Measurements from ENCODE around the gene TKTL2.

- TF ChIP-seq, protein P1, sequence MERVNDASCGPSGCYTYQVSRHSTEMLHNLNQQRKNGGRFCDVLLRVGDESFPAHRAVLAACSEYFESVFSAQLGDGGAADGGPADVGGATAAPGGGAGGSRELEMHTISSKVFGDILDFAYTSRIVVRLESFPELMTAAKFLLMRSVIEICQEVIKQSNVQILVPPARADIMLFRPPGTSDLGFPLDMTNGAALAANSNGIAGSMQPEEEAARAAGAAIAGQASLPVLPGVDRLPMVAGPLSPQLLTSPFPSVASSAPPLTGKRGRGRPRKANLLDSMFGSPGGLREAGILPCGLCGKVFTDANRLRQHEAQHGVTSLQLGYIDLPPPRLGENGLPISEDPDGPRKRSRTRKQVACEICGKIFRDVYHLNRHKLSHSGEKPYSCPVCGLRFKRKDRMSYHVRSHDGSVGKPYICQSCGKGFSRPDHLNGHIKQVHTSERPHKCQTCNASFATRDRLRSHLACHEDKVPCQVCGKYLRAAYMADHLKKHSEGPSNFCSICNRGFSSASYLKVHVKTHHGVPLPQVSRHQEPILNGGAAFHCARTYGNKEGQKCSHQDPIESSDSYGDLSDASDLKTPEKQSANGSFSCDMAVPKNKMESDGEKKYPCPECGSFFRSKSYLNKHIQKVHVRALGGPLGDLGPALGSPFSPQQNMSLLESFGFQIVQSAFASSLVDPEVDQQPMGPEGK (CRISPR knock-in tag; IDR thresholded peaks at IDR 0.05; ENCODE audit: borderline replicate concordance): no peak
- no peak for TF ChIP-seq BACH2 (CRISPR knock-in tag; IDR thresholded peaks at IDR 0.05; ENCODE audit: borderline replicate concordance)
- TF ChIP-seq TCF4 (CRISPR knock-in tag; IDR thresholded peaks at IDR 0.05; ENCODE audit: borderline replicate concordance): no peak
- TF ChIP-seq CSRNP3 (CRISPR knock-in tag; IDR thresholded peaks at IDR 0.05): no peak
- no peak for TF ChIP-seq PPARA (CRISPR knock-in tag; IDR thresholded peaks at IDR 0.05; ENCODE audit: borderline replicate concordance)
- TF ChIP-seq, protein P2, sequence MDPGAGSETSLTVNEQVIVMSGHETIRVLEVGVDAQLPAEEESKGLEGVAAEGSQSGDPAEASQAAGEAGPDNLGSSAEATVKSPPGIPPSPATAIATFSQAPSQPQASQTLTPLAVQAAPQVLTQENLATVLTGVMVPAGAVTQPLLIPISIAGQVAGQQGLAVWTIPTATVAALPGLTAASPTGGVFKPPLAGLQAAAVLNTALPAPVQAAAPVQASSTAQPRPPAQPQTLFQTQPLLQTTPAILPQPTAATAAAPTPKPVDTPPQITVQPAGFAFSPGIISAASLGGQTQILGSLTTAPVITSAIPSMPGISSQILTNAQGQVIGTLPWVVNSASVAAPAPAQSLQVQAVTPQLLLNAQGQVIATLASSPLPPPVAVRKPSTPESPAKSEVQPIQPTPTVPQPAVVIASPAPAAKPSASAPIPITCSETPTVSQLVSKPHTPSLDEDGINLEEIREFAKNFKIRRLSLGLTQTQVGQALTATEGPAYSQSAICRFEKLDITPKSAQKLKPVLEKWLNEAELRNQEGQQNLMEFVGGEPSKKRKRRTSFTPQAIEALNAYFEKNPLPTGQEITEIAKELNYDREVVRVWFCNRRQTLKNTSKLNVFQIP (CRISPR knock-in tag; IDR thresholded peaks at IDR 0.05; ENCODE audit: borderline replicate concordance, low read depth): no peak
- TF ChIP-seq TSHZ2 (CRISPR knock-in tag; IDR thresholded peaks at IDR 0.05): no peak
- TF ChIP-seq ZC3H10 (CRISPR knock-in tag; IDR thresholded peaks at IDR 0.05): no peak
- TF ChIP-seq ZNF565 (CRISPR knock-in tag; conservative IDR thresholded peaks at IDR 0.05; ENCODE audit: low read depth): no peak
- TF ChIP-seq SNAI2 (CRISPR knock-in tag; IDR thresholded peaks at IDR 0.05): no peak
Observed at GRCh38 chr4:163448540-163449203, 24.9 kb downstream of the TKTL2 start.
